GM12878 (cell line): ENCODE results near the gene PAM16. TPM values are rescaled to one million over a fixed set of nuclear protein-coding genes. Genes with fewer than 3 reads are reported as not detected.

Experiments used
- ATAC-seq: fragments of 200-7000 bp; cut with Tn5 transposase; 3 replicates; pipeline ENCODE4 v1.9.1; 2020; ENCODE audit warnings: mild to moderate bottlenecking, moderate library complexity
- BruUV-seq: library from RNA; stranded (reverse); fragments of 400-500 nt; replicated peaks from 2 replicates; lab custom pipeline; 2021; lab: Mats Ljungman, UMichigan
- CTCF ChIA-PET: fragments of 300-600 bp; sonication (Branson Sonifier 250); formaldehyde crosslinking; extraction: SDS; loops from one replicate; lab custom pipeline; 2021; ENCODE audit warnings: inconsistent platforms; lab: Yijun Ruan, JAX
- POLR2A ChIA-PET: fragments of 350-600 bp; formaldehyde crosslinking; extraction: SDS; loops from one replicate; lab custom pipeline; 2021; ENCODE audit warnings: inconsistent platforms; lab: Charles Lee
- RAD21 ChIA-PET: fragments of 300-600 bp; sonication (Branson Sonifier 250); formaldehyde crosslinking; loops from one replicate; lab custom pipeline; 2023; ENCODE audit warnings: antibody characterized with exemption; ENCODE audit not compliant: unreplicated experiment; lab: Charles Lee
- SMC1A ChIA-PET: fragments of 300-600 bp; sonication (Branson Sonifier 250); formaldehyde crosslinking; loops from one replicate; lab custom pipeline; 2023; ENCODE audit not compliant: unreplicated experiment, uncharacterized antibody; lab: Charles Lee
- DNase-seq: peaks from one replicate; pipeline ENCODE4 v3.0.0-alpha.2; 2011; ENCODE audit warnings: low read depth, low spot score
- FAIRE-seq: peaks from 3 replicates; lab custom pipeline; 2011; peaks lifted over from hg19 to GRCh38; lab: Jason Lieb, UNC
- H2AFZ ChIP-seq: 2 replicates; pipeline ENCODE4 v1.6.0; 2011; ENCODE audit warnings: low read depth, low read length, control low read depth; ENCODE audit not compliant: control insufficient read depth
- H3K27ac ChIP-seq: 2 replicates; pipeline ENCODE4 v1.5.1; 2011; ENCODE audit warnings: control low read depth; ENCODE audit not compliant: control insufficient read depth, insufficient read depth
- H3K27me3 ChIP-seq, 2 experiments: replicated peaks in 1 of 2; 2 replicates each; pipeline versions ENCODE4 v1.6.0 to v1.6.1; 2011; ENCODE audit warnings: low read length in 1 of 2; ENCODE audit not compliant: control insufficient read depth in 2 of 2, insufficient read depth in 2 of 2
- H3K36me3 ChIP-seq, 2 experiments: 2 replicates each; pipeline ENCODE4 v1.5.1; 2011; ENCODE audit warnings: low read length in 1 of 2; ENCODE audit not compliant: control insufficient read depth in 2 of 2, insufficient read depth in 2 of 2
- H3K4me1 ChIP-seq: 2 replicates; pipeline ENCODE4 v1.6.1; 2011; ENCODE audit warnings: mild to moderate bottlenecking, low read length, moderate library complexity, mixed read lengths; ENCODE audit not compliant: control insufficient read depth, insufficient read depth
- H3K4me2 ChIP-seq: 2 replicates; pipeline ENCODE4 v1.6.0; 2011; ENCODE audit warnings: control low read depth; ENCODE audit not compliant: control insufficient read depth, insufficient read depth
- H3K4me3 ChIP-seq: fragments of 200-600 bp; sonication (generic); 2 replicates; pipeline ENCODE4 v1.5.1; 2016
- H3K79me2 ChIP-seq: 2 replicates; pipeline ENCODE4 v1.6.0; 2011; ENCODE audit warnings: low read length; ENCODE audit not compliant: control insufficient read depth, insufficient read depth
- H3K9ac ChIP-seq: 2 replicates; pipeline ENCODE4 v1.8.0; 2011; ENCODE audit warnings: low read length, control low read depth, mixed read lengths; ENCODE audit not compliant: control insufficient read depth, insufficient read depth
- H3K9me3 ChIP-seq: replicated peaks from 3 replicates; pipeline ENCODE4 v1.5.1; 2011; ENCODE audit warnings: mild to moderate bottlenecking, low read length; ENCODE audit not compliant: control insufficient read depth, insufficient read depth
- H4K20me1 ChIP-seq: 2 replicates; pipeline ENCODE4 v1.6.0; 2011; ENCODE audit not compliant: control insufficient read depth, insufficient read depth
- CHD4 ChIP-seq: fragments of 200-600 bp; sonication (generic); IDR thresholded peaks from 2 replicates; pipeline ENCODE4 v1.6.1; 2016; ENCODE audit warnings: mild to moderate bottlenecking
- EED ChIP-seq: sonication (generic); IDR thresholded peaks from 2 replicates; pipeline ENCODE4 v1.6.1; 2016; ENCODE audit warnings: antibody characterized with exemption, low read depth
- EGR1 ChIP-seq, 2 experiments: IDR thresholded peaks; 1 replicate in 1 of 2; 2 replicates in 1 of 2; pipeline ENCODE4 v1.6.1; 2011 to 2012; ENCODE audit warnings: low read depth in 2 of 2, low read length in 2 of 2, borderline replicate concordance in 1 of 2, mild to moderate bottlenecking in 1 of 2, moderate library complexity in 1 of 2
- HDAC6 ChIP-seq: fragments of 200-600 bp; sonication (generic); IDR thresholded peaks from one replicate; pipeline ENCODE4 v1.8.0; 2017; ENCODE audit warnings: antibody characterized with exemption; ENCODE audit not compliant: unreplicated experiment
- IKZF1 ChIP-seq: fragments of 450-650 bp; conservative IDR thresholded peaks from 2 replicates; pipeline ENCODE4 v1.6.1; 2017; ENCODE audit warnings: antibody characterized with exemption, mild to moderate bottlenecking
- NR2F1 ChIP-seq: fragments of 450-650 bp; conservative IDR thresholded peaks from 2 replicates; pipeline ENCODE4 v1.6.1; 2017; ENCODE audit warnings: mild to moderate bottlenecking
- SIN3A ChIP-seq: IDR thresholded peaks from 2 replicates; pipeline ENCODE4 v1.6.1; 2012; ENCODE audit warnings: low read depth, low read length, improper control_type of control experiment
- STAT1 ChIP-seq: fragments of 450-650 bp; conservative IDR thresholded peaks from 2 replicates; pipeline ENCODE4 v1.6.1; 2014; ENCODE audit warnings: antibody characterized with exemption, mild to moderate bottlenecking
- USF1 ChIP-seq: IDR thresholded peaks from 2 replicates; pipeline ENCODE4 v1.6.1; 2011; ENCODE audit warnings: borderline replicate concordance, low read depth, mild to moderate bottlenecking, moderate library complexity, mixed read lengths, low read length; ENCODE audit not compliant: insufficient read depth; ENCODE audit errors: extremely low read length
- ZNF217 ChIP-seq: fragments of 450-650 bp; IDR thresholded peaks from 2 replicates; pipeline ENCODE4 v1.6.1; 2017; ENCODE audit warnings: antibody characterized with exemption, mild to moderate bottlenecking
- ZNF24 ChIP-seq: fragments of 450-650 bp; IDR thresholded peaks from 2 replicates; pipeline ENCODE4 v1.6.1; 2017; ENCODE audit warnings: antibody characterized with exemption, mild to moderate bottlenecking
- ZNF384 ChIP-seq: IDR thresholded peaks from 2 replicates; pipeline ENCODE4 v1.6.1; 2012; ENCODE audit warnings: low read depth, mild to moderate bottlenecking, low read length, improper control_type of control experiment, borderline replicate concordance
- ZNF687 ChIP-seq: fragments of 450-650 bp; IDR thresholded peaks from 2 replicates; pipeline ENCODE4 v1.6.1; 2017; ENCODE audit warnings: mild to moderate bottlenecking, moderate library complexity
- WGBS: methylation state at CpG from one replicate; pipeline ENCODE4 v1.1.6; 2016; ENCODE audit warnings: low lambda C conversion rate; ENCODE audit not compliant: insufficient replicate concordance, insufficient coverage; ENCODE audit errors: missing lambda C conversion rate; 5-methylcytosine and 5-hydroxymethylcytosine counted together
- in situ Hi-C: fragments of 300-500 bp; cut with MboI; formaldehyde crosslinking; loops from 9 replicates; pipeline ENCODE4 v1.14.3; 2018; ENCODE audit warnings: mixed read lengths
- intact Hi-C: fragments of 100-400 bp; cut with micrococcal nuclease; formaldehyde crosslinking; loops from one replicate; pipeline ENCODE4 v1.14.2; 2022; ENCODE audit not compliant: unreplicated experiment
- polyA plus RNA-seq, 11 experiments: library from polyadenylated mRNA; depleted of rRNA in 4 of 11; unstranded in 6 of 11; stranded (reverse) in 5 of 11; fragments of >200 nt; fragmentation: Nextera tagmentation in 4 of 11; fragmentation: Illumina TruSeq in 1 of 11; extraction: Ambion mirVana in 4 of 11; extraction: Trizol in 1 of 11; gene quantifications; 1 replicate in 1 of 11; 2 replicates in 10 of 11; pipeline versions ENCODE4 v1.2.1 to v1.2.3, GENCODE V29; 2011 to 2016; ENCODE audit warnings: inconsistent platforms in 2 of 11, missing spikeins in 2 of 11, low read depth in 1 of 11
- total RNA-seq, 4 experiments: library from RNA; depleted of rRNA in 3 of 4; stranded (reverse); fragments of >200 nt in 3 of 4; fragmentation: Illumina TruSeq in 1 of 4; extraction: Trizol in 1 of 4; gene quantifications; 2 replicates each; pipeline versions ENCODE4 v1.2.1 to v1.2.3, GENCODE V29; 2013 to 2021

PAM16 gene
- total and polyA plus RNA-seq, 10 of the 15 experiments (the other 5 are each of a cell fraction or from before 2014, with no cell fraction given) = 18.5 to 94.3 (median 51.5) TPM

- H3K9me3 ChIP-seq = no peaks in the 10 kb centered on the region
- ATAC-seq (no peak), FAIRE-seq (no peak), DNase-seq (no peak)
- ChIA-PET SMC1A (no interaction called here), CTCF (interaction anchor here (2.6 kb wide), 1 partner anchor 9 kb away, joined by 12 read pairs; no protein-coding TSS in a partner anchor), RAD21 (interaction anchor here (1.0 kb wide), 1 partner anchor 11 kb away, joined by 4 read pairs; no protein-coding TSS in a partner anchor), POLR2A (interaction anchor here (3.9 kb wide), 1 partner anchor 12 kb away, joined by 17 read pairs; no protein-coding TSS in a partner anchor)
- H3K36me3 ChIP-seq = no peaks in the 10 kb centered on the region
- no peak overlapping the region for H3K4me2 ChIP-seq
- in situ Hi-C loops = no loop called here
- H3K4me3 ChIP-seq = no peak overlapping the region
- WGBS = 35% methylated on average over 5 of the region's 5 CpGs
- TF ChIP-seq EED (no peak), STAT1 (no peak), CHD4 (no peak), USF1 (no peak), NR2F1 (no peak), IKZF1 (no peak), ZNF384 (no peak), SIN3A (no peak), ZNF687 (no peak), EGR1 (IDR thresholded peaks at IDR 0.05; ENCODE audit: borderline replicate concordance in 1 of 2, low read depth in 2 of 2, low read length in 2 of 2) (no peak), HDAC6 (no peak), ZNF217 (no peak), ZNF24 (no peak)
- intact Hi-C loops = no loop called here
- BruUV-seq = no TSS peak
- peaks cover 0 to 6% of the 10 kb centered on the region in 2 experiments; a peak in 1 of 4 replicates for H3K27me3 ChIP-seq
- H3K9ac ChIP-seq = no peak overlapping the region
- H3K79me2 ChIP-seq = no peaks in the 10 kb centered on the region
- no peak overlapping the region for H2AFZ ChIP-seq
- no peaks in the 10 kb centered on the region for H4K20me1 ChIP-seq
- peaks cover 8% of the 10 kb centered on the region for H3K4me1 ChIP-seq
- no peak overlapping the region for H3K27ac ChIP-seq
These were observed 32.2 kb downstream of the PAM16 start for GRCh38 chr16:4318967-4319366.
